Measurements from ENCODE around the gene PLA2G12B. TPM values are rescaled to one million over a fixed set of nuclear protein-coding genes. Genes with fewer than 3 reads are reported as not detected.

The PLA2G12B gene
- total RNA-seq, 1 experiment from 2014 or later: not detected

GRCh38 chr10:72935361-72935760 lies 19.2 kb downstream of the PLA2G12B start:
- ATAC-seq (peak; percentile 83), DNase-seq (peak; percentile 97)
- H3K27ac ChIP-seq (ENCODE audit: low read length): no peak overlapping the region
- TF ChIP-seq EZH2phosphoT487 (IDR thresholded peaks at IDR 0.05; ENCODE audit: borderline replicate concordance, low read length) (no peak), CTCF (conservative IDR thresholded peaks at IDR 0.05; ENCODE audit: low read depth, low read length) (no peak), EZH2 (IDR thresholded peaks at IDR 0.05; ENCODE audit: low read length, unreplicated experiment) (no peak)
- H3K4me1 ChIP-seq (ENCODE audit: insufficient read depth, low read length): peaks cover 10% of the 10 kb centered on the region
- no peaks in the 10 kb centered on the region for H3K36me3 ChIP-seq (ENCODE audit: low read depth, low read length)
- H3K4me2 ChIP-seq (ENCODE audit: low read length): 0 out of 2 replicates have a peak overlapping the region, but pooled peaks have one; percentile 1
- ChIA-PET CTCF (interaction anchor here (0.6 kb wide), 1 partner anchor 152 kb away, joined by 15 read pairs; no protein-coding TSS in a partner anchor), POLR2A (ENCODE audit: unreplicated experiment) (interaction anchor here (0.5 kb wide), 1 partner anchor 55 kb away, joined by 3 read pairs; no protein-coding TSS in a partner anchor)
- H3K27me3 ChIP-seq (ENCODE audit: low read length): peaks cover 8% of the 10 kb centered on the region; the same call in 1 of the 2 replicates
- peaks cover 7% of the 10 kb centered on the region; the same call in 1 of the 2 replicates for H3K9me2 ChIP-seq (replicated peaks; ENCODE audit: low read length)
- H3K9me3 ChIP-seq (ENCODE audit: low read length): no peaks in the 10 kb centered on the region
- no peak overlapping the region for H2AFZ ChIP-seq (ENCODE audit: low read length)
- intact Hi-C loops (cut with micrococcal nuclease): no loop called here
- no peaks in the 10 kb centered on the region for H4K20me1 ChIP-seq (ENCODE audit: low read length)
- no peaks in the 10 kb centered on the region for H3F3A ChIP-seq (ENCODE audit: low read length, unreplicated experiment)
- H3K4me3 ChIP-seq (ENCODE audit: low read length): no peak overlapping the region
- no peaks in the 10 kb centered on the region for H3K79me2 ChIP-seq (ENCODE audit: low read length)
- no peak overlapping the region for H3K9ac ChIP-seq (ENCODE audit: low read length)
- BruUV-seq (replicated peaks): no TSS peak

- Histone ChIP-seq H3K9me2 (replicated peaks; ENCODE audit: low read length) (peaks cover 7% of the 10 kb centered on the region; the same call in 1 of the 2 replicates), H3K4me3 (ENCODE audit: low read length) (no peak overlapping the region), H3K4me1 (ENCODE audit: insufficient read depth, low read length) (peaks cover 10% of the 10 kb centered on the region), H3K79me2 (ENCODE audit: low read length) (no peaks in the 10 kb centered on the region), H3K27me3 (ENCODE audit: low read length) (0 out of 2 replicates have a peak, but pooled peaks cover 9% of the 10 kb centered on the region), H4K20me1 (ENCODE audit: low read length) (no peaks in the 10 kb centered on the region), H3K36me3 (ENCODE audit: low read depth, low read length) (no peaks in the 10 kb centered on the region), H3K4me2 (ENCODE audit: low read length) (no peak overlapping the region), H3F3A (ENCODE audit: low read length, unreplicated experiment) (no peaks in the 10 kb centered on the region), H3K27ac (ENCODE audit: low read length) (no peak overlapping the region), H3K9me3 (ENCODE audit: low read length) (no peaks in the 10 kb centered on the region), H3K9ac (ENCODE audit: low read length) (no peak overlapping the region), H2AFZ (ENCODE audit: low read length) (no peak overlapping the region)
- no TSS peak for BruUV-seq (replicated peaks)
- ATAC-seq (no peak), DNase-seq (no peak)
- TF ChIP-seq EZH2phosphoT487 (IDR thresholded peaks at IDR 0.05; ENCODE audit: borderline replicate concordance, low read length) (no peak), CTCF (conservative IDR thresholded peaks at IDR 0.05; ENCODE audit: low read depth, low read length) (no peak), EZH2 (IDR thresholded peaks at IDR 0.05; ENCODE audit: low read length, unreplicated experiment) (no peak)
- CTCF ChIA-PET: no interaction called here
- POLR2A ChIA-PET (ENCODE audit: unreplicated experiment): no interaction called here
- intact Hi-C loops (cut with micrococcal nuclease): no loop called here
Observed at GRCh38 chr10:72932259-72933015, 22.2 kb downstream of the PLA2G12B start.

- H3K4me1 ChIP-seq (ENCODE audit: insufficient read depth, low read length): peaks cover 6% of the 10 kb centered on the region
- no peak overlapping the region for H3K4me3 ChIP-seq (ENCODE audit: low read length)
- peaks cover 25% of the 10 kb centered on the region for H3K27me3 ChIP-seq (ENCODE audit: low read length)
- no peaks in the 10 kb centered on the region for H3F3A ChIP-seq (ENCODE audit: low read length, unreplicated experiment)
- no TSS peak for BruUV-seq (replicated peaks)
- H3K4me2 ChIP-seq (ENCODE audit: low read length): no peak overlapping the region
- ChIA-PET CTCF (no interaction called here), POLR2A (ENCODE audit: unreplicated experiment) (no interaction called here)
- H3K36me3 ChIP-seq (ENCODE audit: low read depth, low read length): no peaks in the 10 kb centered on the region
- ATAC-seq: no peak
- intact Hi-C loops (cut with micrococcal nuclease): no loop called here
- H3K9me3 ChIP-seq (ENCODE audit: low read length): no peaks in the 10 kb centered on the region
- no peak for DNase-seq
- TF ChIP-seq EZH2 (IDR thresholded peaks at IDR 0.05; ENCODE audit: low read length, unreplicated experiment): no peak
- H3K9me2 ChIP-seq (replicated peaks; ENCODE audit: low read length): no peaks in the 10 kb centered on the region
- no peak overlapping the region for H3K9ac ChIP-seq (ENCODE audit: low read length)
- H3K79me2 ChIP-seq (ENCODE audit: low read length): no peaks in the 10 kb centered on the region
- no peaks in the 10 kb centered on the region for H4K20me1 ChIP-seq (ENCODE audit: low read length)
- no peak overlapping the region for H3K27ac ChIP-seq (ENCODE audit: low read length)
- H2AFZ ChIP-seq (ENCODE audit: low read length): no peak overlapping the region
Observed at GRCh38 chr10:72930276-72930675, 24.3 kb downstream of the PLA2G12B start.

Data from PC-3 (cell line).